Transverse colon (tissue), 4 donors: ENCODE measurements around the gene LRRTM3. TPM values are rescaled to one million over a fixed set of nuclear protein-coding genes. Genes with fewer than 3 reads are reported as not detected.

ENCODE experiments used
- DNase-seq: peaks from one replicate; pipeline ENCODE4 v3.0.0-alpha.2; 2019
- H3K27ac ChIP-seq, 4 donors: fragments of 200-600 bp; sonication (generic); 2 replicates each; pipeline ENCODE4 v1.5.1; 2016 to 2018; ENCODE audit warnings: inconsistent platforms in 4 of 4
- H3K27me3 ChIP-seq: fragments of 200-600 bp; sonication (generic); 2 replicates; pipeline ENCODE4 v1.5.1; 2017; ENCODE audit warnings: inconsistent platforms
- H3K36me3 ChIP-seq, 4 donors: fragments of 200-600 bp; sonication (generic); 2 replicates each; pipeline ENCODE4 v1.5.1; 2017 to 2019; ENCODE audit warnings: inconsistent platforms in 4 of 4
- H3K4me1 ChIP-seq, 4 donors: fragments of 200-600 bp; sonication (generic); 2 replicates each; pipeline ENCODE4 v1.5.1; 2017 to 2020; ENCODE audit warnings: inconsistent platforms in 4 of 4
- H3K4me3 ChIP-seq, 4 donors: fragments of 200-600 bp; sonication (generic); 1 replicate in 1 of 4; 2 replicates in 3 of 4; pipeline versions ENCODE4 v1.5.1 to v1.6.1; 2017 to 2019; ENCODE audit warnings: inconsistent platforms in 4 of 4
- H3K9me3 ChIP-seq, 2 donors: fragments of 200-600 bp; sonication (generic); 2 replicates each; pipeline ENCODE4 v1.5.1; 2017 to 2019; ENCODE audit warnings: inconsistent platforms in 2 of 2
- CTCF ChIP-seq, 5 experiments: fragments of 200-600 bp in 3 of 5; fragments of 450-650 bp in 2 of 5; sonication (generic) in 3 of 5; IDR thresholded peaks; 1 replicate in 2 of 5; 2 replicates in 3 of 5; pipeline ENCODE4 v1.5.1; 2016 to 2017; ENCODE audit warnings: antibody characterized with exemption in 5 of 5, inconsistent platforms in 3 of 5, mild to moderate bottlenecking in 2 of 5, moderate library complexity in 1 of 5
- EP300 ChIP-seq: sonication (generic); formaldehyde crosslinking; IDR thresholded peaks from one replicate; pipeline ENCODE4 v1.6.1; 2017; ENCODE audit warnings: antibody characterized with exemption, low read depth
- POLR2A ChIP-seq: fragments of 450-650 bp; IDR thresholded peaks from one replicate; pipeline ENCODE4 v1.6.1; 2016; ENCODE audit warnings: antibody characterized with exemption, mild to moderate bottlenecking, moderate library complexity
- POLR2AphosphoS5 ChIP-seq, 3 donors: sonication (generic); formaldehyde crosslinking; IDR thresholded peaks; one replicate each; pipeline ENCODE4 v1.6.1; 2016; ENCODE audit warnings: antibody characterized with exemption in 3 of 3
- WGBS, 2 donors: methylation state at CpG; one replicate each; pipeline ENCODE4 v1.1.5; 2018; ENCODE audit warnings: low coverage in 1 of 2; 5-methylcytosine and 5-hydroxymethylcytosine counted together
- in situ Hi-C, 4 donors: fragments of 200-750 bp; cut with MboI; loops; one replicate each; pipeline versions ENCODE4 v1.15.0 to v1.15.1; 2017; ENCODE audit warnings: low sequenced_read_pairs in 3 of 4, low pct_ligation_motif_present in 1 of 4, low pct_unique_long_range_greater_than_20kb in 1 of 4
- intact Hi-C: fragments of 100-400 bp; cut with DNase I; formaldehyde crosslinking; loops from one replicate; pipeline ENCODE4 v1.15.1; 2023; ENCODE audit warnings: low total_unique reads
- total RNA-seq, 4 donors: library from RNA; depleted of rRNA; stranded (reverse); fragments of >200 nt; gene quantifications; one replicate each; pipeline ENCODE4 v1.1.0, GENCODE V29; 2016

Gene LRRTM3
- total RNA-seq, 4 donors from 2014 or later = not detected

- TF ChIP-seq POLR2AphosphoS5 (IDR thresholded peaks at IDR 0.05) = no peak
- no peak for TF ChIP-seq EP300
- no peak for TF ChIP-seq CTCF (IDR thresholded peaks at IDR 0.05)
- no peak for TF ChIP-seq POLR2A
- 52 to 55% methylated on average over 3 of the region's 3 CpGs for WGBS, 2 donors
- Histone ChIP-seq H3K9me3 (no peaks in the 10 kb centered on the region), H3K36me3 (no peaks in the 10 kb centered on the region), H3K27ac (no peak overlapping the region), H3K27me3 (peaks cover 39% of the 10 kb centered on the region), H3K4me1 (peaks cover 0 to 3% (median 0%) of the 10 kb centered on the region in 4 donors), H3K4me3 (no peak overlapping the region)
- in situ Hi-C loops (no loop called here), intact Hi-C loops (no loop called here)
- DNase-seq = no peak
Measured at GRCh38 chr10:66931949-66932343, 6.1 kb downstream of the LRRTM3 start.

GRCh38 chr10:66934711-66935110 is 8.9 kb downstream of the LRRTM3 start:
- Histone ChIP-seq H3K27me3 (peaks cover 11% of the 10 kb centered on the region), H3K27ac (no peak overlapping the region), H3K9me3 (no peaks in the 10 kb centered on the region), H3K4me1 (no peaks in the 10 kb centered on the region), H3K4me3 (no peak overlapping the region), H3K36me3 (no peaks in the 10 kb centered on the region)
- DNase-seq = no peak
- in situ Hi-C loops (no loop called here), intact Hi-C loops (no loop called here)
- no peak for TF ChIP-seq POLR2A
- no peak for TF ChIP-seq CTCF (IDR thresholded peaks at IDR 0.05)
- no peak for TF ChIP-seq EP300
- TF ChIP-seq POLR2AphosphoS5 (IDR thresholded peaks at IDR 0.05) = no peak

- in situ Hi-C loops = no loop called here
- intact Hi-C loops = no loop called here
- 4 to 19% methylated on average over 2 to 3 of the region's 3 CpGs for WGBS, 2 donors
Measured at GRCh38 chr10:66940965-66941364, 15.1 kb downstream of the LRRTM3 start.

GRCh38 chr10:66941491-66941890 is 15.7 kb downstream of the LRRTM3 start:
- Histone ChIP-seq H3K27me3 (no peaks in the 10 kb centered on the region), H3K9me3 (no peaks in the 10 kb centered on the region), H3K36me3 (no peaks in the 10 kb centered on the region), H3K27ac (no peak overlapping the region), H3K4me1 (peaks cover 0 to 6% (median 0%) of the 10 kb centered on the region in 4 donors), H3K4me3 (no peak overlapping the region)
- TF ChIP-seq CTCF (IDR thresholded peaks at IDR 0.05) (no peak), POLR2A (no peak), EP300 (no peak), POLR2AphosphoS5 (IDR thresholded peaks at IDR 0.05) (no peak)
- no peak for DNase-seq
- intact Hi-C loops (no loop called here), in situ Hi-C loops (no loop called here)
- WGBS, 2 donors = 19 to 48% methylated on average over 5 of the region's 5 CpGs

More at GRCh38 chr10:66940965-66941364, 15.1 kb downstream of the LRRTM3 start:
- no peak for DNase-seq
- Histone ChIP-seq H3K27ac (no peak overlapping the region), H3K4me3 (no peak overlapping the region), H3K36me3 (no peaks in the 10 kb centered on the region), H3K27me3 (no peaks in the 10 kb centered on the region), H3K9me3 (no peaks in the 10 kb centered on the region), H3K4me1 (peaks cover 0 to 6% (median 0%) of the 10 kb centered on the region in 4 donors)
- TF ChIP-seq POLR2AphosphoS5 (IDR thresholded peaks at IDR 0.05) (no peak), CTCF (IDR thresholded peaks at IDR 0.05) (no peak)
